ENCODE data around the gene TOR1A.
"Not testable (repeated sequence)": the region's sequence is repeated elsewhere in the genome, so short reads cannot be mapped to it uniquely, and the experiment has no call there.

The TOR1A gene

DNA sequence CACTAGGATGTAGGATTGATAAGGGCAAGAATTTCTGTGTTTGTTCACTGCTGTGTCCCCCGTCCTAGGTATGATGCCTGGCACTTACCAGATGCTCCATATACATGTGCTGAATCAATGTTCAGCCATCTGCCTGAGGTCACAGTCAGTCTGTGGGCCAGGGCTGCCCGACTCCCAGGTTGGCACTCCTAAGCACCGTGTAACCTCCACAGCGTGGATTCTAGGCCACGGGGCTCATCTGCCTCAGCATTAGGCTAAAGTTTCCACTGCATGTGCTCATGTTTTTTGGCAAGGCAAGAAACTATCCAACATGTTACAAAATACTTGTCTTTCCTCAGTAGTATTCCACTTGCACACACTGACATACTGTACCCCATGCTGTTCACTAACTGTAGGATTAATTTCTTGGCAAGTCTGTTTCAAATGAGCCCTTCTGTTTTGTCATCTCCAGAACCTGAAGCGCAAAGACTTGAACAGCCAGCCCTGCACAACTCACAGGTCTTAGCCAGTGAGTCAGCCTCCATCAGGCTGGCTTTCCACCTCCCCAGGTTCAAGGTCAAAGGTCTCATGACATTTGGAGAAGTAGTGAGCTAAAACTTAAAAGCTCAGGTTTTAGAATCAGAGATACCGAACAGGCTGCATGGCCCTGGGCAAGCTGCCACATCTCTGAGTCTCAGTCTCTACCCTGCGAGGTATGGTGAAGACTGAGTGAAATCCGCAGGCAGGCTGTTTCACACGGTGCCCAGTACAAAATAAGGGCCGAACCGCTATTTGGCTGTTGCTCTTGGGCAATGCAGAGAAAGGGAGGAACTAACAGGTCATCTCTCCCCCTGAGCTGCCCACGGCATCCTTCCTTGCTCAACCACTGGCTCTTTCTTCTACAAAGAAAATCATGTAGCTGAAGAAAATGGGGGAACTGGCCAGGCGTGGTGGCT, 7.2 kb downstream of the TOR1A start:
- no peak for DNase-seq (ENCODE audit: low read depth)

DNA sequence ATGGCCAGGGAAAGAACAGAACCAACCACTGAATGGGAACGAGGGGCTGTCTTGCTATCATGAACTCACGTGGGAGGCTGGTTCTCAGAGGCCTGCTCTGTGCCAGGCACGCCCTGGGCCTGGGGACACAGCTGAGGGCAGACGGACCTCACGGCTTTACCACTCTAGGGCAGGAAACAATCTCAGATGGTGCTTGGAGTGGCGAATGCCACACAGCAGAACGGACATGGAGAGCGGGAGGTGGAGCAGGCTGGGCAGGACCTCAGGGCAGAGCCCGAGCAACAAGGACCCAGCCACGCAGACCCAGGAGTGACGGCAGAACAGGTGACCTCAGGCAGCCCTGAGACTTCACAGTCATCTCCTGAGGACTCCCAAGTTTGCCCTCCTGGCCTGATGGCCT, 8.7 kb downstream of the TOR1A start:
- DNase-seq (ENCODE audit: low read depth), result no peak

DNA sequence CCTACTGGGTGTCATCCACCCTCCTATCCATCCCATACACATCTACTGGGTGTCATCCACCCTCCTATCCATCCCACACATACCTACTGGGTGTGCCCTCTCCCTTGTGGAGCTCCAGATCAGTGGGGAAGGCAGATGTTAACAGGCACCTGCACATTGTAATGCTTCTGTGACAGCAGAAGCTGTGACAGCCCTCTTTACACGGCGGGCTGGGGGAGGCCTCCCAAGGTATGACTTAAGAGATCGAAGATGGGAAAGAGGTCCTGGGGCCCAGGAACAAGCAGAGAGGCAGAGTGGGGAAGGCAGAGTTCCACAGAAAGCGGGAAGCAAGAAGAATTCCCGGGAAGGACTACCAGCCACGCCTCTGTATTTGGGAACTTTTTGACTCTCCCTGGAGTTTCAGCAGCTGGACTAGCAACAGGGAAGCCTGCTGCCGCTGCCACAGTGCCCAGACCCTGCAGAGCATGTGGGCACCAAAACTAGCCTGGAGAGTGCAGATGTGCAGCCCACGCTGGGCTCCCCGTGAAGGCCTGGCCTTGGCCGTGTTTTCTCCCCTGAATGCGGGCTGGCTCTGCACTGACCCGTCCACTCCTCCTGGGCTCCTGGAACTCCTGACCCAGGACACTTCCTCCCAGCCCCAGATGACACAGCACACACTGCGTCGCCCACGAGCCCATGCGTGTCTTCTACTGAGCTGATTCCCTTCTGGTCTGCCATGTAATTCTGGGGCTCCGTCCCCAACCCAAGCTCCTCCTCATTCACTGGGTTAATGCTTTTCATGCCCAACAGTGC, 9.3 kb downstream of the TOR1A start:
- no peak for DNase-seq (ENCODE audit: low read depth)

DNA sequence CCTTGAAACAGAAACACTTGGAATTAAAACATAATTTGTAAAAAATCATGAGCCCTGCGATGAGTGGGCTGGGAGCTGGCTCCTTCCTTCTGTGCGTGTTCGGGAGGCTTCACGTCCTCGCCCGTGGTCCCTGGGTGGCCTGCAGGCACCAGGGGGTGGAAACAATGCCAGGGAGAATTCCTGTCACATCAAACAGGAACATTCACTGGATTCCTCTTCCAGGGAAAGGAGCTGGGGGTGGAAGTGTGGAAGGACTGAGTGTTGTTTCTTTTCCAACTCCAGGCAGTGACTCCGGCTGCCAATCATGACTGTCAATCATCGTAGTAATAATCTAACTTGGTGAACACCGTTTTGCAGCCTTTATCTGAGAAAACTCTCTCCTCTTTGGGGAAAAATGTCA, 10.3 kb downstream of the TOR1A start:
- DNase-seq (ENCODE audit: low read depth), result no peak

DNA sequence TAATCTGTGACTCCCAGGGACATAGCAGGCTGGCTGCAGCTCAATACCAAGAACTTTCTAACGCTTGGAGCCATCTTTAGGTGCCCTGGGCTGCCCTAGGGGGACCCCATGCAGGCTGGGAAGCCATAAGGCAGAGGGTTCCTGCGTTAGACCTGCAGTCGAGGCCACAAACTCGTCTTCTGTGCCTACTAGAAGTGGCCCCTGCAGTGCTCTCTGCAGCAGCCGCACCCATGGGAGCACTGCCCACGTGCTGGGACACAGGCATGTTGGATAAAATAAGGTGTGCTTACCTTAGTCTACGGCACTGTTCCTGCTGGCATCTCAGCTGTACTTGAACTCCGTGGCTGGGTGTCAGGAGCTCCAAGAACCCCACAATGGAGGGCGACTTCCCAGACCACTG, 11.6 kb downstream of the TOR1A start:
- DNase-seq (ENCODE audit: low read depth), result no peak

DNA sequence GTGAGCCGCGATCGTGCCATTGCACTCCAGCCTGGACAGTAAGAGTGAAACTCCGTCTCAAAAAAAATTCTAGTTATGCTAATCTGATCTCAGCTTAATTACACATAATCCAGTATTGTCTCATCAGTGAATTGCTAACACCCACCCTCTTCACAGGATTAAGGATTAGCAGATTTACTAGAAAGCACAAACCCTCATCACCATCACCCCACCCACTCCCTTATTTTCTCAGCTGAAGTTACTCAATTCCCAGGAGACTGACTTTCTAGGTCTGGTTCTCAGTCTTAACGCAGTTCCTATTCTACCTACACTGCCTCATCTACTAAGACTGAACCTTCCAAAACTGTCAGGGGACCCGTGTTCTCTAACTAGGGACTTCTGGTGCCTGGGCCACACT, 12.0 kb downstream of the TOR1A start:
- DNase-seq (ENCODE audit: low read depth), result no peak

DNA sequence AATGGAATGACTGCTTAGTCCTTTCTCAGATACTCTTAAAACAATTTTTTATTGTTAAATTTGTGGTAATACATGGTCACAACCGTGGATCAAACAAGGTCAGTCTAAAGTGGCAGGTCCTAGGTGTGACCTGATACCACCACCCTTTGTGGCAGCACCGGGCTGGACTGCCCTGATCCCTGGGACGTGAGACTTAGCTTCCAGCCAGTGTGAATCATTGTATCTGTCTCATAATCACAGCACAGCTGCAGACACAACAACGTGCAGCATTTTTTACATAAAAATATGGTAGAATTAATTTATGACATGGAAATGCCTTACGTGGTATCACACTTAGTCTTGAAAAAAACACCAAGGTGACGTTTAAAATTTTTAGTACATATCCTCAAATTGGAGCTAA, 13.1 kb downstream of the TOR1A start:
- DNase-seq (ENCODE audit: low read depth), result no peak

DNA sequence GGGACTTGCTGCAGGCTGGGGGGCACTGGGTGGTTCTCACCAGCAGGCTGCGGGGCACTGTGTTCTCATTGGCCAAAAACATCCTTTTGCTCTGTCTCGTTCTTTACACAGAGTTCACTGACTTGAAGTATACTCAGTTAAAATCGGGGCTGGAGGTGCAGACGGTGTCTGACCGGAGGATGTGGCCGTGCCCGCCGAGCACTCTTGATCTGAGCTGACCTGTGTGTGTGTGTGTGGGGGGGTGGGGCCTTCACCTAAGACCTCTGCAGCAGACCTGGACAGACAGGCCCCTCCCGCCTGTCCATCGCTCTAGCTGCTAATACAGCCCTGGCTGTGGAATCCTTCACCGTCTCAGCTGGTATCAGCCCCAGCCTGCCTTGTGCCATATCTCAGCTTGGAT, 13.8 kb downstream of the TOR1A start:
- DNase-seq (ENCODE audit: low read depth), result no peak

DNA sequence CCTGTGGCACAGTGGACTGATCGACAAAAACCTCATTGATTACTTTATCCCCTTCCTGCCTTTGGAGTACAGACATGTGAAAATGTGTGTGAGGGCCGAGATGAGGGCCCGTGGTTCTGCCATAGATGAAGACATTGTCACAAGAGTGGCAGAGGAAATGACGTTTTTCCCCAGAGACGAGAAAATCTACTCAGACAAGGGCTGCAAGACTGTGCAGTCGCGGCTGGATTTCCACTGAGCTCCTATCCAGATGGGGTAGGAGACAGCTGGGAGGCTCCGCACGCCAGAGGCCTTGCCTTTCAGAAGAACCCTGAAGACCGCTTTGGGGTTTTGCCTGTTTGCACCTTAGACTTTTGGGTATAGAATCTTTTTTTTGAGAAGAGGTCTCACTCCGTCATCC, 14.6 kb downstream of the TOR1A start:
- DNase-seq (ENCODE audit: low read depth), result no peak

DNA sequence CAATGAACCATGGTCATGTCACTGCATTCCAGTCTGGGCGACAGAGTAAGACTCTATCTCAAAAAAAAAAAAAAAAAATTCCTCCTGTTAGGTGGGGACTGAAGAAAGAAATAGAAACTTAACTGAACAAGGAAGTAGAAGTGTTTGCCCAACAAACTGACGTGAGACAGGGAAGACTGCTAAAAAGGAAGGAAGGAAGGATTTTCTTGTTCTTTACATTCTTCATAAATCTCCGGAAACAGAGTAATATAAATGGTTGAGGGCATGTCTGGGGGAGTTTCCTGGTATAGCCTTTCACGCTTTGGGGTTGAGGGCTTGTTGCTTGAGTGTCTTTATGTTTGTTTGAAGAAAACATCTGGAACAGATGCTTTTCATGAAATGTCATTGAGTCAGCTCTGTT, 17.9 kb downstream of the TOR1A start:
- DNase-seq (ENCODE audit: low read depth), result no peak

DNA sequence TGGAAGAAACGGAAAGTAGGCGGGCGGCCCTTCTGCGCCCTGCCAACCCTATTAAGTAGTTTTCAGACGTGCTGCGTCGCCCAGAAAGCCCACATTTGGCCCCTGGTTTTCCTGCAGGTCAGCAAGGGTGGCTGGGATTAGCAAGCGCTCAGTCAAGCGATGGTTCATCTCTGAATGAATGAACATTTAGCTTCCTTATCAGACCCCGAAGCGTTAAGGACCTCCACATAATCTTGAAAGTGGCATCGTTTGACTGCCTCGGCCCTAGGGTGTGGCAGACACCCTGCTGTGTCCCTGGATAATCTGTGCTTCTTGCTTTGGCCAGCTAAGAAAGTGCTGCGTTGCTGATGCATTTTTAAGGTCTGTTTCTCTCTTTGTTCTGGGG, 20.3 kb downstream of the TOR1A start:
- no peak for DNase-seq (ENCODE audit: low read depth)

DNA sequence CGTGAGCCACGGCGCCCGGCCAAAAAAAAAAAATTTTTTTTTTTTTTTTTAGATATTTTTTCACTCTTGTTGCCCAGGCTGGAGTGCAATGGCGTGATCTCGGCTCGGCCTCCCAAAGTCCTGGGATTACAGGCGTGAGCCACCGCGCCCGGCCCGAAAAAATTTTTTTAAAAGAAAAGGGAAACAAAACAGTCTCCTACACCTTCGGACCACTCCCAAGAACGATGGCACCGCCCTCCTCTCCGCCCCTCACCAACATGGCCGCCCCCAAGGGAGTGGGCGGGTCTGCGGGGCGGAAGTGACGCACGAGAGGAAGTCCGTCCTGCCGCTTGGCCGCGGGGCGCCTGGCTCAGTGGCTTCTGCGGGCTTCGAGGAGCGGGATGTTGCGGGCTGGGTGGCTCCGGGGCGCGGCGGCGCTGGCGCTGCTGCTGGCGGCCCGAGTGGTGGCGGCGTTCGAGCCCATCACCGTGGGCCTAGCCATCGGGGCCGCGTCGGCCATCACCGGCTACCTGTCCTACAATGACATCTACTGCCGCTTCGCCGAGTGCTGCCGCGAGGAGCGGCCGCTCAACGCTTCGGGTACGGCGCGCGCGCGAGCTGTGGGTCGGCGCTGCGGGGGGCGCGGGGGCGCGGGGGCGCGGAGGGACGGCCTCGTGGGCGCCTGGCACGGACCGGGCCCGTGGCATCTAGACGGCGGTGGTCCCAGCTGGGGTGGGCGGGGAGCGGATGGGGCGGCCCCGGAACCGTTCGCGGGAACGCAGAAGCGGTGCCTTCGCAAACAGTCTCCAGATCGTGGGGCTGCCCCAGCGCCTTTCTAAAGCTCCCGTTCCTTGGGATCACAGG, 20.9 kb downstream of the TOR1A start, which contains the start of gene TOR1B:
Gene TOR1B, plus strand, starts transcription at position 352 of the 843 bp plus-strand sequence. Its CDS starts 29 bp downstream, at position 381.
- peak; percentile 86 for DNase-seq (ENCODE audit: low read depth)

DNA sequence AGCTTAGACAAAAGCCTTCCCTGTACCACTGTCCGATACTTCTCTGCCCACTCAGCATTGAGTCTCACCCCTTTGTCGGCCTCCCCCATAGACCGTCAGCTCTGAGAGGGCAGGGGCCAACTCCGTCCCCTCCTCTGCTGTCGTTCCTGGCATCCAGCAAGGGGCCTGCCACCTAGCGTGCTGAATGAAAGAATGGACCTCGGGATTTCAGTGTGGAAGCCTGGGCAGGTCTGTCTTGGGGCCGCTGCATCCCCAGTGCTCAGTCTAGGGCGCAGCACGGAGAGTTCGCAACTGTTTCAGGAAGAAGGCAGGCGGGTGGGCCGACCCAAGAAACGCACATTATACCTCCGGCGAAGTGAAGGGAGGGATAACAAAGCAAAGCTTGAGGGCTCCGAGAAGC, 22.4 kb downstream of the TOR1A start:
- no peak for DNase-seq (ENCODE audit: low read depth)

DNA sequence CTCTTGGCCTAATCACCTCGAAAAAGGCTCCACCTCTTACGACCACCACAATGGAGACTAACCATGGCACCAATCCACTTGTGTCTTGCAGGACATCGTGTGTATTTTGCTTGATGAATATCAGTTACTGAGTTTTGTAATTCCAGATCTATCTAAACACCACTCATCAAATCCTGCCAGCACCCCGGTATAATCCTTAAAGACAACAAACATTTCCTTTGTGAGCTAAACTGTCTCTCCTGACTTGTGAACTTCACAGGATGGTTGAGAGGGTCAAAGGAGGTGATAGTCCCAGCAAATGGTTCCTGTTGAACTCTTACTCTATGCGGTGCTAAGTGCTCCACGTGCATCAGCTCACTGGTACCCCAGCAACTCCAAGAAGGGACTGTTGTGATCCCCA, 25.0 kb downstream of the TOR1A start:
- no peak for DNase-seq (ENCODE audit: low read depth)

DNA sequence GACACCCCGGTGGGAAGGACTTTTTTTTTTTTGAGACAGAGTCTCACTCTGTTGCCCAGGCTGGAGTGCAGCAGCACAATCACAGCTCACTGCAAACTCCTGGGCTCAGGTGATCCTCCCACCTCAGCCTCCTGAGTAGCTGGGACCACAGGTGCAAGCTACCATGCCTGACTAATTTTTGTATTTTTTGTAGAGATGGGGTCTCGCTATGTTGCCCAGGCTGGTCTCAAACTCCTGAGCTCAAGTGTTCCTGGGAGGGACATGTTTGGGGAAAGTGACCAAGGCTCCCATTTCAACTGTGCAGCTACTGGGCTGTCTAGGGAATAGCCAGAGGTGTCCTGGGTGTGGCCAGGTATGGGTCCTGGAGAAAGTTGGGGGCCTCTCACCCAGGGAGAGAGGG, 27.9 kb downstream of the TOR1A start:
- DNase-seq (ENCODE audit: low read depth), result not testable (repeated sequence)

DNA sequence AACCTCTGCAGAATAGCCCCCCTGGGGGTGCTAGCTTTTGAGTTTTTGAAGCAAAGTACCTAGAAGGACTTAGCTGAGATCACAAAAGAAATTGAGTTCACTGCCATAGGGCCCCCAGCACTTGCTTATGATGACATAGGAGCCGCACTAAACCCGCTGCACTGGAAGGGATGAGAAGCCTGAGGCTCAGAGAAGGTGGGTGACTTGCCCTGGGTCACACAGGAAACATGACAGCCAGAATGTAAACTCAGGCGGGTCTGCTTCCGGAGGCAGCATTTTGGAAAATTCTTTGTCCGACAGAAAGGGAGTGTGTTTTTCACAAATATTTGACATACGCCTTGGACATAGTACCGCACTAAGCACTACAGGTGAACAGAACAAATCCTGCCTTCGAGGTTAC, 29.4 kb downstream of the TOR1A start:
- DNase-seq (ENCODE audit: low read depth), result no peak

DNA sequence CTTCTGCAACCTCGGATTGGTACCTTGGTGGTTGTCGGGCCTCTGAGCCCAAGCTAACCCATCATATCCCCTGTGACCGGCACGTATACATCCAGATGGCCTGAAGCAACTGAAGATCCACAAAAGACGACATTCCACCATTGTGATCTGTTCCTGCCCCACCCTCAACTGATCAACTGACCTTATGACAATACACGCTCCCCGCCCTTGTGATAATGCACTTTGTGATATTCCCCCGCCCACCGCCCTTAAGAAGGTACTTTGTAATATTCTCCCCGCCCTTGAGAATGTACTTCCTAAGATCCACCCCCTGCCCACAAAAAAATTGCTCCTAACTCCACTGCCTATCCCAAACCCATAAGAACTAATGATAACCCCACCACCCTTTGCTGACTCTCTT, 37.5 kb downstream of the TOR1A start:
- no peak for DNase-seq (ENCODE audit: low read depth)

DNA sequence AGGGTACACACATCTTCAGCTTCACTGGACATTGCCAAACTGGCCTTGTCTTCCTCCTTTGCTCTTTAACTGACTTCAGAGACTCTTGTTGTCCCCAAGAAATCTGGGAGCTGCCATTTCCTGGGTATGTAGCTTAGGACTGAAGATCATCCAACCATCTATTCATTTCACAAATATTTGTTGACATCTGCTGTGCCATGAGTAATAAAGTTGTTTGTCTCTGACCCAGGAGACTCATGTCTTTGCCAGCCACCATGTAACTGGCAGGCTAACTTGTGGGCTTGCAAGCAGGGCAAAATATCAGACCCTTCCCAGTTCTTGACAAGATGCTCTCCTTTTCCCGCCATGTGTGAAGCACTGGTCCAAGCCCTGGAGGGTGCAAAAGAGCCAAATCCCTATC, 38.1 kb downstream of the TOR1A start:
- DNase-seq (ENCODE audit: low read depth), result no peak

DNA sequence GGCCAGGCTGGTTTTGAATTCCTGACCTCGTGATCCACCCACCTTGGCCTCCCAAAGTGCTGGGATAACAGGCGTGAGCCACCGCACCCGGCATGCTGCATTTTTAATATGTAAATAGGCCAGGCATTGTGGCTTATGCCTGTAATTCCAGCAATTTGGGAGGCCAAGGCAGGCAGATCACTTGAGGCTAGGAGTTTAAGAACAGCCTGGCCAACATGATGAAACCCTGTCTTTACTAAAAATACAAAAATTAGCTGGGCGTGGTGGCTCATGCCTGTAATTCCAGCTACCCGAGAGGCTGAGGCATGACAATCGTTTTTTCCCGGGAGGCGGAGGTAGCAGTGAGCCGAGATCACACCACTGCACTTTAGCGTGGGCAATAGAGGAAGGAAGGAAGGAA, 39.0 kb downstream of the TOR1A start:
- DNase-seq (ENCODE audit: low read depth), result not testable (repeated sequence)

DNA sequence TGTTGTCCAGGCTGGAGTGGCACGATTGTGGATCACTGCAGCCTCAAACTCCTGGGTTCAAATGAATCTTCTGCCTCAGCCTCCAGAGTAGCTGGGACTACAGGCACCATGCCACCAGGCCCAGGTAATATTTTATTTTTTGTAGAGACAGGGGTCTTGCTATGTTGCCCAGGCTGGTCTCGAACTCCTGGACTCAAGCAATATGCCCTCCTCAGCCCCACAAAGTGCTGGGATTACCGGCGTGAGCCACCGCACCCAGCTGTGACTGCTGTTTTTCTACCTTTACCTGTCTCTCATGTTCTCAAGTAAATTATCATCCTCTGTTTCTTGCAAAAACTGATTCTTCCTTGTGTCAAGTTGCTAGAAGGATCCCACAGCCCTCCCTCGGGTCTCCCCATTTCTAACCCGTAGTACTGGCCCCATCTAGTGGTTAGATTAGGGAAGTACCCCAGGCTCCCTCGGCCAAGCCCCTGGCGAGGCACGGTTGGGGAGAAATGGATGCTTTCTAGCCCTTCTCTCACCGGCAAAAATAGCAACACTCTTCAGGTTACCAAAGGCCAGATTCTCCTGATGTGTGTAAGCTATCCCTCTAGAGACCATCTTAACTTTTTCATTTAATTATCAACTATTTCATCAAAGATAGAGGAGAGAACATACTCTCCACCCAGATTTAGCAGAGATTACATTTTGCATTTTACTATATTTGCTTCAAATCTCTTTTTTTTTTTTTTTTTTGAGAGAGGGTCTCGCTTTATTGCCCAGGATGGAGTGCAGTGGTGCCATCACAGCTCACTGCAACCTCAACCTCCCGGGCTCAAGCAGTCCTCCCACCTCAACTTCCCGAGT, 40.2 kb downstream of the TOR1A start:
- peak; percentile 57 for DNase-seq (ENCODE audit: low read depth)

DNA sequence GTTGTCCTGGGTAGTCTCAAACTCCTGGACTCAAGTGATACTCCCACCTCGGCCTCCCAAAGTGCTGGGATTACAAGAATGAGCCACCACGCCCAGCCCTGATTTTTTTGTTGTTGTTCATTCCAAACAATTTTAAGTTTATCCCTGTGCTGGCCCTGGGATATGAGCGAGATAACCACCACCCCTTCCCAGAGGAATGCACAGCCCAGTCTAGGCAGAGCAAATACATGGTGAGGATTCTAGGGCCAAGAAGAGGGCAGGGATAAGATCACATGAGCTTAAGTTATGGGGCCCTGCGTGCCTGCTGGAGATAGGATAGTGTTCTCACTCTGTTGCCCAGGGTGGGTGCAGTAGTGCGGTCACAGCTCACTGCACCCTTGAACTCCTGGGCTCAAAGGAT, 42.0 kb downstream of the TOR1A start:
- no peak for DNase-seq (ENCODE audit: low read depth)
